ENCODE results near the gene PAH.

PAH gene

GRCh38 chr12:102814691-102815367 is 102.2 kb downstream of the PAH start:
- DNase-seq, result no peak

GRCh38 chr12:102812344-102812743 is 104.7 kb downstream of the PAH start:
- no peak for DNase-seq

- no peak for DNase-seq
Measured at GRCh38 chr12:102811110-102811737, 105.8 kb downstream of the PAH start.

- DNase-seq, result no peak
Measured at GRCh38 chr12:102808412-102808811, 108.6 kb downstream of the PAH start.

GRCh38 chr12:102806592-102806991 is 110.5 kb downstream of the PAH start:
- DNase-seq, result no peak

GRCh38 chr12:102806110-102806509 is 110.9 kb downstream of the PAH start:
- no peak for DNase-seq

GRCh38 chr12:102800565-102800964 is 116.5 kb downstream of the PAH start:
- DNase-seq, result no peak

- DNase-seq, result no peak
Measured at GRCh38 chr12:102799229-102799628, 117.8 kb downstream of the PAH start.

- DNase-seq, result no peak
Measured at GRCh38 chr12:102797528-102797927, 119.5 kb downstream of the PAH start.

- no peak for DNase-seq
Measured at GRCh38 chr12:102793921-102794320, 123.1 kb downstream of the PAH start.
